T-helper 2 cell treated with Interferon-gamma antibody and Interleukin-4, amounts not matched to agents 100 ng/mL and 5 ng/mL, for 36 hours (primary cell): ENCODE measurements around the gene SYK. TPM values are rescaled to one million over a fixed set of nuclear protein-coding genes. Genes with fewer than 3 reads are reported as not detected.

Experiments used
- intact Hi-C: fragments of 100-400 bp; cut with micrococcal nuclease; formaldehyde crosslinking; loops from one replicate; pipeline ENCODE4 v1.15.1; 2023
- total RNA-seq: library from RNA; stranded (reverse); gene quantifications from 2 replicates; pipeline ENCODE4 v1.2.3, GENCODE V29; 2022

The SYK gene
- total RNA-seq, 1 donor from 2014 or later: 0.45 TPM

- intact Hi-C loops: no loop called here
These were observed 46.4 kb downstream of the SYK start for GRCh38 chr9:90847971-90848370.

- intact Hi-C loops: no loop called here
These were observed 47.2 kb downstream of the SYK start for GRCh38 chr9:90848866-90849265.

GRCh38 chr9:90851444-90851843 is 49.8 kb downstream of the SYK start:
- intact Hi-C loops: no loop called here

GRCh38 chr9:90853945-90854344 is 52.3 kb downstream of the SYK start:
- intact Hi-C loops: no loop called here

- intact Hi-C loops: no loop called here
These were observed 53.1 kb downstream of the SYK start for GRCh38 chr9:90854637-90855175.

GRCh38 chr9:90855208-90855902 is 53.7 kb downstream of the SYK start:
- intact Hi-C loops: no loop called here

GRCh38 chr9:90857091-90857490 is 55.5 kb downstream of the SYK start:
- intact Hi-C loops: no loop called here

- intact Hi-C loops: no loop called here
These were observed 56.2 kb downstream of the SYK start for GRCh38 chr9:90857855-90858254.

GRCh38 chr9:90858457-90858901 is 56.9 kb downstream of the SYK start:
- intact Hi-C loops: no loop called here

- intact Hi-C loops: no loop called here
These were observed 58.8 kb downstream of the SYK start for GRCh38 chr9:90860382-90860781.

- intact Hi-C loops: no loop called here
These were observed 59.2 kb downstream of the SYK start for GRCh38 chr9:90860826-90861225.

- intact Hi-C loops: no loop called here
These were observed 59.8 kb downstream of the SYK start for GRCh38 chr9:90861380-90861779.

- intact Hi-C loops: no loop called here
These were observed 60.5 kb downstream of the SYK start for GRCh38 chr9:90861826-90862740.

GRCh38 chr9:90864779-90865178 is 63.2 kb downstream of the SYK start:
- intact Hi-C loops: no loop called here

- intact Hi-C loops: no loop called here
These were observed 65.5 kb downstream of the SYK start for GRCh38 chr9:90867101-90867500.

GRCh38 chr9:90868555-90868954 is 66.9 kb downstream of the SYK start:
- intact Hi-C loops: no loop called here

- intact Hi-C loops: no loop called here
These were observed 67.7 kb downstream of the SYK start for GRCh38 chr9:90869361-90869760.

GRCh38 chr9:90870621-90871326 is 69.2 kb downstream of the SYK start:
- intact Hi-C loops: loop anchor here (2.0 to 10.0 kb wide), 2 partner anchors 730 to 1266 kb away; partner anchors contain the start of gene GADD45G

- intact Hi-C loops: loop anchor here (2.0 to 10.0 kb wide), 2 partner anchors 731 to 1267 kb away; partner anchors contain the start of gene GADD45G
These were observed 69.8 kb downstream of the SYK start for GRCh38 chr9:90871327-90871935.

GRCh38 chr9:90872835-90873294 is 71.2 kb downstream of the SYK start:
- intact Hi-C loops: loop anchor here (10.0 kb wide), 1 partner anchor 1268 kb away; the partner anchor contains the start of gene GADD45G

GRCh38 chr9:90873422-90873821 is 71.8 kb downstream of the SYK start:
- intact Hi-C loops: loop anchor here (10.0 kb wide), 1 partner anchor 1269 kb away; the partner anchor contains the start of gene GADD45G
